ENCODE measurements around the gene FA2H. TPM values are rescaled to one million over a fixed set of nuclear protein-coding genes. Genes with fewer than 3 reads are reported as not detected.

The FA2H gene
- total and polyA plus RNA-seq, 7 donors: 0.71 to 31.0 (median 6.0) TPM; not detected in 2

- 91 to 94% methylated on average over 7 of the region's 7 CpGs for WGBS, 2 donors
- DNase-seq: no peak
- H3K27ac ChIP-seq: no peak overlapping the region
- no peak overlapping the region for H3K4me3 ChIP-seq
- peaks cover 0 to 5% (median 0%) of the 10 kb centered on the region in 4 donors for H3K9me3 ChIP-seq
- no peak for TF ChIP-seq POLR2AphosphoS5 (IDR thresholded peaks at IDR 0.05)
- no peak for TF ChIP-seq POLR2A (IDR thresholded peaks at IDR 0.05)
- TF ChIP-seq EP300 (IDR thresholded peaks at IDR 0.05): no peak
- TF ChIP-seq CTCF (IDR thresholded peaks at IDR 0.05): no peak
- H3K27me3 ChIP-seq: no peaks in the 10 kb centered on the region
- H3K4me1 ChIP-seq: no peaks in the 10 kb centered on the region
- no peaks in the 10 kb centered on the region for H3K36me3 ChIP-seq
- intact Hi-C loops (cut with DNase I): no loop called here
These were observed 32.5 kb upstream of the FA2H start for GRCh38 chr16:74807052-74807646.

- H3K27ac ChIP-seq: no peak overlapping the region
- no peak for DNase-seq
- intact Hi-C loops (cut with DNase I): no loop called here
- no peak for TF ChIP-seq POLR2A (IDR thresholded peaks at IDR 0.05)
- no peak overlapping the region for H3K4me3 ChIP-seq
- peaks cover 0 to 4% (median 0%) of the 10 kb centered on the region in 4 donors for H3K9me3 ChIP-seq
- no peaks in the 10 kb centered on the region for H3K36me3 ChIP-seq
- no peaks in the 10 kb centered on the region for H3K4me1 ChIP-seq
- H3K27me3 ChIP-seq: no peaks in the 10 kb centered on the region
- WGBS, 2 donors: 55 to 66% methylated on average over 2 of the region's 2 CpGs
These were observed 25.7 kb upstream of the FA2H start for GRCh38 chr16:74800216-74800871.

- no peaks in the 10 kb centered on the region for H3K36me3 ChIP-seq
- DNase-seq: no peak
- peaks cover 0 to 4% (median 0%) of the 10 kb centered on the region in 4 donors for H3K9me3 ChIP-seq
- peaks cover 0 to 3% (median 0%) of the 10 kb centered on the region in 3 donors for H3K27me3 ChIP-seq
- no peak for TF ChIP-seq CTCF (IDR thresholded peaks at IDR 0.05)
- no peak for TF ChIP-seq POLR2A (IDR thresholded peaks at IDR 0.05)
- TF ChIP-seq POLR2AphosphoS5 (IDR thresholded peaks at IDR 0.05): no peak
- TF ChIP-seq EP300 (IDR thresholded peaks at IDR 0.05): no peak
- no peak overlapping the region for H3K27ac ChIP-seq
- no peaks in the 10 kb centered on the region for H3K4me1 ChIP-seq
- H3K4me3 ChIP-seq: no peak overlapping the region
- intact Hi-C loops (cut with DNase I): no loop called here
- WGBS, 2 donors: 85 to 87% methylated on average over 1 of the region's 1 CpG
These were observed 22.8 kb upstream of the FA2H start for GRCh38 chr16:74797414-74797813.

GRCh38 chr16:74795104-74795503 is 20.5 kb upstream of the FA2H start:
- WGBS, 2 donors: 89 to 97% methylated on average over 2 of the region's 2 CpGs
- intact Hi-C loops (cut with DNase I): no loop called here
- Histone ChIP-seq H3K27me3 (peaks cover 0 to 3% (median 0%) of the 10 kb centered on the region in 3 donors), H3K36me3 (no peaks in the 10 kb centered on the region), H3K9me3 (no peaks in the 10 kb centered on the region), H3K4me1 (no peaks in the 10 kb centered on the region), H3K27ac (no peak overlapping the region), H3K4me3 (no peak overlapping the region)
- no peak for DNase-seq
- TF ChIP-seq EP300 (IDR thresholded peaks at IDR 0.05): no peak
- no peak for TF ChIP-seq POLR2AphosphoS5 (IDR thresholded peaks at IDR 0.05)

- Histone ChIP-seq H3K4me3 (no peak overlapping the region), H3K27ac (no peak overlapping the region), H3K36me3 (no peaks in the 10 kb centered on the region), H3K27me3 (peaks cover 0 to 3% (median 0%) of the 10 kb centered on the region in 3 donors), H3K4me1 (no peaks in the 10 kb centered on the region), H3K9me3 (no peaks in the 10 kb centered on the region)
- TF ChIP-seq POLR2AphosphoS5 (IDR thresholded peaks at IDR 0.05) (no peak), EP300 (IDR thresholded peaks at IDR 0.05) (no peak), POLR2A (IDR thresholded peaks at IDR 0.05) (no peak), CTCF (IDR thresholded peaks at IDR 0.05) (no peak)
- intact Hi-C loops (cut with DNase I): no loop called here
- WGBS, 2 donors: 44 to 75% methylated on average over 2 of the region's 2 CpGs
- no peak for DNase-seq
These were observed 20.0 kb upstream of the FA2H start for GRCh38 chr16:74794668-74795067.

All from sigmoid colon (tissue), 7 donors.